HepG2 (cell line): Measurements from ENCODE around the gene SLC5A5. TPM values are rescaled to one million over a fixed set of nuclear protein-coding genes. Genes with fewer than 3 reads are reported as not detected.

ENCODE experiments used
- ATM ChIP-seq: fragments of 450-650 bp; IDR thresholded peaks from 2 replicates; pipeline ENCODE4 v1.7.1; 2017; ENCODE audit warnings: mild to moderate bottlenecking, borderline replicate concordance
- EHMT2 ChIP-seq: fragments of 200-600 bp; sonication (generic); IDR thresholded peaks from 2 replicates; pipeline ENCODE4 v1.7.0; 2017; ENCODE audit warnings: antibody characterized with exemption, low read depth, low read length, borderline replicate concordance
- HDAC1 ChIP-seq: sonication (generic); formaldehyde crosslinking; IDR thresholded peaks from 2 replicates; pipeline ENCODE4 v1.5.1; 2020; ENCODE audit warnings: mild to moderate bottlenecking, missing genetic modification reagents
- HDAC6 ChIP-seq: fragments of 200-600 bp; sonication (generic); IDR thresholded peaks from 2 replicates; pipeline ENCODE4 v1.7.0; 2017; ENCODE audit warnings: mild to moderate bottlenecking, antibody characterized with exemption, low read length, low read depth
- MIXL1 ChIP-seq: IDR thresholded peaks from 2 replicates; pipeline ENCODE4 v1.6.1; 2016
- MXD1 ChIP-seq: sonication (generic); formaldehyde crosslinking; IDR thresholded peaks from 2 replicates; pipeline ENCODE4 v1.4.0; 2020; ENCODE audit warnings: mild to moderate bottlenecking, missing genetic modification reagents
- NCOA2 ChIP-seq: sonication (generic); formaldehyde crosslinking; IDR thresholded peaks from 2 replicates; pipeline ENCODE4 v1.8.0; 2022; ENCODE audit warnings: inconsistent platforms
- RBM22 ChIP-seq: fragments of 200-400 bp; formaldehyde crosslinking; optimal IDR thresholded peaks from 2 replicates; pipeline ENCODE3; 2017; ENCODE audit warnings: mild to moderate bottlenecking, low read length, moderate library complexity
- SRY ChIP-seq: sonication (generic); formaldehyde crosslinking; IDR thresholded peaks from 2 replicates; pipeline ENCODE4 v1.8.0; 2022; ENCODE audit warnings: mild to moderate bottlenecking, missing genetic modification reagents
- TCF7 ChIP-seq: sonication (generic); IDR thresholded peaks from 2 replicates; pipeline ENCODE4 v1.6.1; 2016; ENCODE audit warnings: antibody characterized with exemption, low read depth
- UBTF ChIP-seq: sonication (generic); formaldehyde crosslinking; IDR thresholded peaks from 2 replicates; pipeline ENCODE4 v1.4.0; 2020; ENCODE audit warnings: mild to moderate bottlenecking, missing genetic modification reagents
- ZBTB34 ChIP-seq: sonication (generic); formaldehyde crosslinking; IDR thresholded peaks from 2 replicates; pipeline ENCODE4 v1.8.0; 2022; ENCODE audit warnings: mild to moderate bottlenecking, missing genetic modification reagents
- ZC3H4 ChIP-seq: sonication (generic); formaldehyde crosslinking; IDR thresholded peaks from 2 replicates; pipeline ENCODE4 v1.4.0; 2020; ENCODE audit warnings: missing genetic modification reagents, borderline replicate concordance
- ZNF44 ChIP-seq: sonication (generic); formaldehyde crosslinking; IDR thresholded peaks from 2 replicates; pipeline ENCODE4 v1.5.1; 2020; ENCODE audit warnings: mild to moderate bottlenecking, missing genetic modification reagents
- ZNF580 ChIP-seq: IDR thresholded peaks from 2 replicates; pipeline ENCODE4 v1.6.1; 2016; ENCODE audit warnings: low read depth, borderline replicate concordance
- ZNF598 ChIP-seq: sonication (generic); formaldehyde crosslinking; IDR thresholded peaks from 2 replicates; pipeline ENCODE4 v1.5.1; 2020; ENCODE audit warnings: mild to moderate bottlenecking, missing genetic modification reagents, borderline replicate concordance
- ZNF687 ChIP-seq: sonication (generic); formaldehyde crosslinking; IDR thresholded peaks from 2 replicates; pipeline ENCODE4 v1.5.1; 2020; ENCODE audit warnings: mild to moderate bottlenecking, missing genetic modification reagents, moderate library complexity
- ZNF879 ChIP-seq: sonication (generic); formaldehyde crosslinking; IDR thresholded peaks from 2 replicates; pipeline ENCODE4 v1.8.1; 2023; ENCODE audit warnings: missing genetic modification reagents
- polyA plus RNA-seq, 8 experiments: library from polyadenylated mRNA; depleted of rRNA in 3 of 8; stranded (reverse) in 7 of 8; unstranded in 1 of 8; fragments of >200 nt; fragmentation: Illumina TruSeq in 4 of 8; extraction: Trizol in 4 of 8; gene quantifications; 2 replicates each; pipeline versions ENCODE4 v1.2.1 to v1.2.3, GENCODE V29; 2011 to 2016; ENCODE audit warnings: low read depth in 4 of 8, missing spikeins in 1 of 8, mixed read lengths in 1 of 8; ENCODE audit not compliant: insufficient read depth in 1 of 8
- total RNA-seq, 5 experiments: library from RNA; depleted of rRNA; stranded (reverse); fragments of >200 nt; fragmentation: Illumina TruSeq; extraction: Trizol; gene quantifications; 2 replicates each; pipeline ENCODE4 v1.2.3, GENCODE V29; 2016; ENCODE audit warnings: low read depth in 1 of 5

The SLC5A5 gene
- total and polyA plus RNA-seq, 2 of the 13 experiments (the other 11 are each of a cell fraction or from before 2014, with no cell fraction given), result not detected

GRCh38 chr19:17863520-17864182 is 8.1 kb upstream of the SLC5A5 start (continued):
- no peak for TF ChIP-seq ZNF580 (CRISPR knock-in tag)
- TF ChIP-seq ZC3H4, result no peak
- no peak for TF ChIP-seq HDAC1 (CRISPR knock-in tag)
- no peak for TF ChIP-seq ATM
- no peak for TF ChIP-seq HDAC6
- no peak for TF ChIP-seq ZNF879 (CRISPR knock-in tag)
- no peak for TF ChIP-seq EHMT2
- no peak for TF ChIP-seq ZBTB34 (CRISPR knock-in tag)
- no peak for TF ChIP-seq MIXL1
- no peak for TF ChIP-seq TCF7
- TF ChIP-seq MXD1 (CRISPR knock-in tag), result no peak
- 0 out of 2 replicates have a peak, but pooled peaks have one; percentile 30 for TF ChIP-seq ZNF598 (CRISPR knock-in tag)
- no peak for TF ChIP-seq NCOA2 (CRISPR knock-in tag)
- TF ChIP-seq ZNF44 (CRISPR knock-in tag), result no peak
- peak; percentile 22; the same call in 1 of the 2 replicates for TF ChIP-seq ZNF687
- TF ChIP-seq SRY (CRISPR knock-in tag), result no peak
- peak; percentile 88 for TF ChIP-seq RBM22
- TF ChIP-seq UBTF (CRISPR knock-in tag), result no peak
